Skeletal muscle satellite cell (primary cell): Measurements from ENCODE around the gene DEDD2.

ENCODE experiments used
- H3K27me3 ChIP-seq: 2 replicates; pipeline ENCODE4 v1.7.0; 2013; ENCODE audit warnings: low read length; ENCODE audit not compliant: control insufficient read depth, insufficient read depth
- H3K36me3 ChIP-seq: 2 replicates; pipeline ENCODE4 v1.7.0; 2013; ENCODE audit warnings: mild to moderate bottlenecking, control low read depth, low read length; ENCODE audit not compliant: insufficient read depth
- H3K4me1 ChIP-seq: 2 replicates; pipeline ENCODE4 v1.7.0; 2013; ENCODE audit warnings: low read length; ENCODE audit not compliant: control insufficient read depth, insufficient read depth
- H3K4me2 ChIP-seq: 2 replicates; pipeline ENCODE4 v1.7.0; 2013; ENCODE audit warnings: mild to moderate bottlenecking, low read length
- H3K4me3 ChIP-seq: 2 replicates; pipeline ENCODE4 v1.7.0; 2013; ENCODE audit warnings: low read length
- H3K9ac ChIP-seq: 2 replicates; pipeline ENCODE4 v1.7.0; 2013; ENCODE audit warnings: mild to moderate bottlenecking, low read depth, low read length, moderate library complexity
- H3K9me3 ChIP-seq: replicated peaks from 2 replicates; pipeline ENCODE4 v1.7.0; 2013; ENCODE audit warnings: mild to moderate bottlenecking, control low read depth, low read length

Gene DEDD2

DNA sequence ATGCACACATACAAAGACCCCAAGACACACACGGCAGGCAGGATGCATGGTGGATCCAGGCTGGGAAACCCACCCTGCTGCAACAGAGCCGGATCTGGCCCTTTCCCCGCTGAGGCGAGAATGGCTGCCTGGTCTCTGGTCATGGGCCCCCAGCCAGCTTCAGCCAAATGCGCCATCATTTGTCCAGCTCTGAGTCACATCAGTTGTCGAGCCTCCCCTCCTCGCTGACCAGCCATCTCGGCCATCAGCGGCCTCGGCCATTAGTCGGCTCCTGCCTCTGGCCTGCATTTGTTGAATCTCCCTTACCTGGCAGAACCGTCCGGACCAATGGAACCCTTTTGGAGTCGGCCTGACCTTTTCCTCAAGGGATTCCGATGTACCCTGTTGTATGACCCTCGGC lies 46.8 kb downstream of the DEDD2 start:
- no peak overlapping the region for H3K4me2 ChIP-seq
- H3K9me3 ChIP-seq: no peaks in the 10 kb centered on the region
- H3K4me1 ChIP-seq: peaks cover 4% of the 10 kb centered on the region

GRCh38 chr19:42169486-42170413 lies 47.7 kb downstream of the DEDD2 start:
- no peak overlapping the region for H3K4me3 ChIP-seq
- no peaks in the 10 kb centered on the region for H3K36me3 ChIP-seq
- H3K4me1 ChIP-seq: no peaks in the 10 kb centered on the region
- H3K27me3 ChIP-seq: peaks cover 86% of the 10 kb centered on the region
- H3K9ac ChIP-seq: no peak overlapping the region
- H3K4me2 ChIP-seq: no peak overlapping the region
- no peaks in the 10 kb centered on the region for H3K9me3 ChIP-seq

More for the DNA sequence above, 46.8 kb downstream of the DEDD2 start:
- Histone ChIP-seq H3K27me3 (peaks cover 86% of the 10 kb centered on the region), H3K36me3 (no peaks in the 10 kb centered on the region), H3K9ac (no peak overlapping the region), H3K4me3 (no peak overlapping the region)

DNA sequence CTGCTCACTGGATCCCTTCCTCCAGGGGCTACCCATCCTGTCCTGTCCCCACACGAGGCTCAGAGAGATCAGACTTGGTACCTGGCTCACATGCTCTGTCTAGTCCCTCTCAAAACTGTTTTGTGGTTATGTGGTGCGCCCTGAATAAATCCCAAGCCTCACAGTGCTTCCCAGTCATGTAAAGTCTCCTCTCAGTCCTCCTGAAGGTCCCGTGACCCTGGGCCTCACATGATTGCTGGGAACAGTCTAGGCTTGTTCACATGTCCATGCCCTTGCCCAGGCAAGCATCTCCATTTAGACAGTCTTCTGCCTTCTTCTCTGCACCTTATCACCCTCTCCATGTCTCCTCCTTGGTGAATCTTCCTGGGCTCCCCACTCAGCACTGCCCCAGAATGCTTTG lies 49.3 kb downstream of the DEDD2 start:
- H3K4me2 ChIP-seq: no peak overlapping the region
- peaks cover 76% of the 10 kb centered on the region for H3K27me3 ChIP-seq
- no peak overlapping the region for H3K9ac ChIP-seq
- H3K4me3 ChIP-seq: no peak overlapping the region
- H3K36me3 ChIP-seq: no peaks in the 10 kb centered on the region
- no peaks in the 10 kb centered on the region for H3K4me1 ChIP-seq
- H3K9me3 ChIP-seq: no peaks in the 10 kb centered on the region

GRCh38 chr19:42166316-42166715 lies 51.2 kb downstream of the DEDD2 start:
- no peak overlapping the region for H3K4me2 ChIP-seq
- peaks cover 78% of the 10 kb centered on the region for H3K27me3 ChIP-seq
- no peaks in the 10 kb centered on the region for H3K9me3 ChIP-seq
- no peak overlapping the region for H3K9ac ChIP-seq
- H3K4me3 ChIP-seq: no peak overlapping the region
- no peaks in the 10 kb centered on the region for H3K4me1 ChIP-seq
- H3K36me3 ChIP-seq: no peaks in the 10 kb centered on the region

- Histone ChIP-seq H3K4me3 (no peak overlapping the region), H3K4me2 (no peak overlapping the region), H3K27me3 (peaks cover 79% of the 10 kb centered on the region), H3K9ac (no peak overlapping the region), H3K9me3 (no peaks in the 10 kb centered on the region), H3K36me3 (no peaks in the 10 kb centered on the region), H3K4me1 (no peaks in the 10 kb centered on the region)
Measured at GRCh38 chr19:42165146-42165545, 52.3 kb downstream of the DEDD2 start.

GRCh38 chr19:42161616-42162263 lies 55.7 kb downstream of the DEDD2 start:
- H3K9ac ChIP-seq: no peak overlapping the region
- H3K36me3 ChIP-seq: no peaks in the 10 kb centered on the region
- H3K27me3 ChIP-seq: peaks cover 85% of the 10 kb centered on the region

GRCh38 chr19:42159942-42160341 lies 57.5 kb downstream of the DEDD2 start:
- no peak overlapping the region for H3K9ac ChIP-seq
- peaks cover 85% of the 10 kb centered on the region for H3K27me3 ChIP-seq
- no peak overlapping the region for H3K4me2 ChIP-seq
- H3K4me1 ChIP-seq: no peaks in the 10 kb centered on the region
- H3K36me3 ChIP-seq: no peaks in the 10 kb centered on the region
- no peaks in the 10 kb centered on the region for H3K9me3 ChIP-seq
- no peak overlapping the region for H3K4me3 ChIP-seq

More at GRCh38 chr19:42161616-42162263, 55.7 kb downstream of the DEDD2 start:
- no peak overlapping the region for H3K4me2 ChIP-seq
- H3K4me1 ChIP-seq: no peaks in the 10 kb centered on the region
- H3K4me3 ChIP-seq: no peak overlapping the region
- no peaks in the 10 kb centered on the region for H3K9me3 ChIP-seq

GRCh38 chr19:42158926-42159325 lies 58.6 kb downstream of the DEDD2 start:
- H3K9ac ChIP-seq: no peak overlapping the region
- H3K4me1 ChIP-seq: no peaks in the 10 kb centered on the region
- H3K4me3 ChIP-seq: no peak overlapping the region
- H3K9me3 ChIP-seq: no peaks in the 10 kb centered on the region
- no peaks in the 10 kb centered on the region for H3K36me3 ChIP-seq
- H3K27me3 ChIP-seq: peaks cover 92% of the 10 kb centered on the region
- no peak overlapping the region for H3K4me2 ChIP-seq

DNA sequence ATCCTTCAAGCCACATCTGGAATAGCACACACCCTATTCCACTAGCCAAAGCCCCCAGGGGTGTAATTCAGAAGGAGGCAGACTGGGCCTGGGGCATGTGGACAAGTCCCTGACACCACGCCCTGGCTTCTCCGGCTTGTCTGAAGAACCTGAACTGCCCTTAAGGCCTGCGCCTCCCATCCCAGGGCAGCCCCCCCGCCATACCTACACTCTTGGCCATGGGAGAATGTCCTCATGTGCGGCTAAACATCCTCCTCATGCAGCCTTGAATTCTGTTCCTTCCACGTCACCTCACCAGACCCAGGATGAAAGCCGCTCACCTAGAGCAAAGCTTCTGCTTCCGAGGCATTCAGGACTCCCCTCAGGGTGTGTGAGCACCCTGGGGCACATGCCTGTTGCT lies 60.9 kb downstream of the DEDD2 start:
- Histone ChIP-seq H3K4me3 (no peak overlapping the region), H3K9me3 (no peaks in the 10 kb centered on the region), H3K4me1 (no peaks in the 10 kb centered on the region), H3K27me3 (peaks cover 94% of the 10 kb centered on the region), H3K9ac (no peak overlapping the region), H3K36me3 (no peaks in the 10 kb centered on the region), H3K4me2 (no peak overlapping the region)

- Histone ChIP-seq H3K27me3 (peaks cover 92% of the 10 kb centered on the region), H3K4me2 (no peak overlapping the region), H3K9ac (no peak overlapping the region), H3K36me3 (no peaks in the 10 kb centered on the region), H3K4me1 (no peaks in the 10 kb centered on the region), H3K9me3 (no peaks in the 10 kb centered on the region), H3K4me3 (no peak overlapping the region)
Measured at GRCh38 chr19:42155796-42156195, 61.7 kb downstream of the DEDD2 start.

GRCh38 chr19:42154471-42155323 lies 62.8 kb downstream of the DEDD2 start:
- no peak overlapping the region for H3K4me3 ChIP-seq
- H3K9ac ChIP-seq: no peak overlapping the region
- H3K27me3 ChIP-seq: peaks cover 86% of the 10 kb centered on the region
- H3K36me3 ChIP-seq: no peaks in the 10 kb centered on the region
- H3K9me3 ChIP-seq: no peaks in the 10 kb centered on the region
- no peaks in the 10 kb centered on the region for H3K4me1 ChIP-seq
- no peak overlapping the region for H3K4me2 ChIP-seq
